ENCODE measurements around the gene SLC7A14. TPM values are rescaled to one million over a fixed set of nuclear protein-coding genes. Genes with fewer than 3 reads are reported as not detected.

The SLC7A14 gene
- total and polyA plus RNA-seq, 8 donors = 0.27 to 0.82 (median 0.44) TPM; not detected in 2

DNA sequence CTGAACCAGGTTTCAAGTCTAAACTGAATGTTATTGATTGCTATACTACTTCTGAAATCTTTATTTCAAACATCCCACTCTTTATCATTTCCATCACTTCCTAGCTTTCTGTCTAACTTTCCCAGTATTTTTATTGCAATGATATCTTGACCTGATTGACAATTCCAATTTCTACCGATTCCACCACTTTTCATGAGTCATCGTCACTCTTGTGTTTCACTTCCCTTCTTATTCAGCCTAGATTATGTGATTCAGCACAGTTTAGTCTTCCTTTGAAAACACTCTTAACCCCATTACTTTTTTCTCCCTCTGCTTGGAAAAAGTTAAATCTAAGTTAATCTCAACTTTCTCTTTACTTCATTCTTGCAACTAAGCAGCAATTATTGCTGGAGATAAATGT lies 62.6 kb downstream of the SLC7A14 start:
- ATAC-seq = no peak
- no peaks in the 10 kb centered on the region for H3K27me3 ChIP-seq
- intact Hi-C loops (cut with DNase I) = no loop called here
- no peaks in the 10 kb centered on the region for H3K9me3 ChIP-seq
- H3K4me3 ChIP-seq = no peak overlapping the region
- H3K36me3 ChIP-seq = no peaks in the 10 kb centered on the region
- DNase-seq = no peak
- TF ChIP-seq, protein P1, sequence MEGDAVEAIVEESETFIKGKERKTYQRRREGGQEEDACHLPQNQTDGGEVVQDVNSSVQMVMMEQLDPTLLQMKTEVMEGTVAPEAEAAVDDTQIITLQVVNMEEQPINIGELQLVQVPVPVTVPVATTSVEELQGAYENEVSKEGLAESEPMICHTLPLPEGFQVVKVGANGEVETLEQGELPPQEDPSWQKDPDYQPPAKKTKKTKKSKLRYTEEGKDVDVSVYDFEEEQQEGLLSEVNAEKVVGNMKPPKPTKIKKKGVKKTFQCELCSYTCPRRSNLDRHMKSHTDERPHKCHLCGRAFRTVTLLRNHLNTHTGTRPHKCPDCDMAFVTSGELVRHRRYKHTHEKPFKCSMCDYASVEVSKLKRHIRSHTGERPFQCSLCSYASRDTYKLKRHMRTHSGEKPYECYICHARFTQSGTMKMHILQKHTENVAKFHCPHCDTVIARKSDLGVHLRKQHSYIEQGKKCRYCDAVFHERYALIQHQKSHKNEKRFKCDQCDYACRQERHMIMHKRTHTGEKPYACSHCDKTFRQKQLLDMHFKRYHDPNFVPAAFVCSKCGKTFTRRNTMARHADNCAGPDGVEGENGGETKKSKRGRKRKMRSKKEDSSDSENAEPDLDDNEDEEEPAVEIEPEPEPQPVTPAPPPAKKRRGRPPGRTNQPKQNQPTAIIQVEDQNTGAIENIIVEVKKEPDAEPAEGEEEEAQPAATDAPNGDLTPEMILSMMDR (IDR thresholded peaks at IDR 0.05) = no peak
- no peak overlapping the region for H3K27ac ChIP-seq
- no peaks in the 10 kb centered on the region for H3K4me1 ChIP-seq

DNA sequence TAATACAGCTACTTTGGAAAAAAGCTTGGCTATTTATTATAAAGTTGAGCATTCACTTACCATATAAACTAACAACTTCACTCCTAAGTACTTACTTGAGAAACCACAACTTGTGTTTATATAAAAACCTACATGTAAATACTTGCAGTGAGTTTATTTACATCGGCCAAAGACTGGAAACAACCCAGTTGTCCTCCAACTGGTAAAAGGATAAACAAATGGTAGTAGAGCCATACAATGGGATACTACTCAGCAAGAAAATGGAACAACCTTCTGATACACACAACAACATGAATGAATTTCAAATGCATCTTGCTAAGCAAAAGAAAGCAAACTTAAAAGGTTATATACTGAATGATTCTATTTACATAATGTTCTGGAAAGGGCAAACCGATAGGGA lies 63.7 kb downstream of the SLC7A14 start:
- no peak overlapping the region for H3K4me3 ChIP-seq
- DNase-seq = no peak
- H3K36me3 ChIP-seq = no peaks in the 10 kb centered on the region
- no peaks in the 10 kb centered on the region for H3K27me3 ChIP-seq
- ATAC-seq = no peak
- TF ChIP-seq, protein P1 (IDR thresholded peaks at IDR 0.05) = no peak
- no peaks in the 10 kb centered on the region for H3K9me3 ChIP-seq
- no peak overlapping the region for H3K27ac ChIP-seq
- no peaks in the 10 kb centered on the region for H3K4me1 ChIP-seq
- intact Hi-C loops (cut with DNase I) = no loop called here

DNA sequence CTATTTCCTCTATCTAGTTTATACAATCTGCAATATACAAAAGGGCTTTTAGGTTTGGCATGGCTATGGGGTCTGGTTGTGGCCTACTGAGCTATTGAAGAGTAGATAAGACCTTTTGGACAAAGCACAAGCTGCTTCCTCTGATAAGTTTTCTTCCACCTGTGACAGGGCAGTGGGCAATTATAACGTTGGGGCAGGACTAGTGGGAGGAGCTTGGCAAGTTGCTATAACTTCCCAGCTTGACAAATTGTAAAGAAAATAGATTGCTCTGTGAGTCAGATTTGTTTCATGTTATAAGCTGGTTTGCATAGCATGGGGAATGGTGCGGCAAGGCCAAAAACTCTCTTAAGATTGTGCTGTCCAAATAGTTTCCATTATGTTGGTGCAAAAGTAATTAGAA lies 64.9 kb downstream of the SLC7A14 start:
- no peak for DNase-seq
- Histone ChIP-seq H3K4me1 (no peaks in the 10 kb centered on the region), H3K4me3 (no peak overlapping the region), H3K27me3 (no peaks in the 10 kb centered on the region), H3K9me3 (no peaks in the 10 kb centered on the region), H3K36me3 (no peaks in the 10 kb centered on the region), H3K27ac (no peak overlapping the region)
- intact Hi-C loops (cut with DNase I) = no loop called here
- no peak for ATAC-seq
- TF ChIP-seq, protein P1 (IDR thresholded peaks at IDR 0.05) = no peak

DNA sequence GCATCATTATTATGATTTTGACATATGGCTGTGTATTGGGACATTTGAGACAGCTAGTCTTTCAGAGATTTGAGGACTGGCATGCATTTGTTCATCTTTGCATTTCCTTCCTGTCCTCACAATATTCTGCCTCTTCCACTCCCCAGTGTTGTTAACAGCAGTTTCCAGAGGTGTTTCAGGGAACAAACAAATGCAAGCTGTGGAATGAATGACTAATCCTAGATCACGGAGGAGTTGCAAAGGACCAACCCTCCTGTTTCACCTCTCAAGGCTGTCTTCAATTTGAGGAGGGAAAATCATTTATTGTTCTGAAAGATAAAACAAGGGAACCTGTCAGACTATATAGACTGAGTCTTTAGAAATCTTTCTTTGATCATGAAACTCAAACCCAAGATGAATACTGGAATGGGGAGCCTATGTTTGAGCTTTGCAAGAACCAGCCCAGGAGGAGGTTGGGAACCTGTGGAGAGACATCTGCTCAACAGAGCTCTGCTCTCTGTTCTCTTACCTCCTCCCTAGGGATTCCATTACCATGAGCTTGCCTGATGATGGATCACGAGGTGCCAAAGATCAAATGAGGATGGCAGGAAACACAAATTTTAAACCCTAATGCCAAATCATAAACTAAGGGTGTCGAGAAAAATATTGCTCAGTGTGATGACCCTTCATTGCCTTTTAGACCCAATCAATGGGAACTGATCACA lies 68.5 kb downstream of the SLC7A14 start:
- H3K9me3 ChIP-seq = no peaks in the 10 kb centered on the region

DNA sequence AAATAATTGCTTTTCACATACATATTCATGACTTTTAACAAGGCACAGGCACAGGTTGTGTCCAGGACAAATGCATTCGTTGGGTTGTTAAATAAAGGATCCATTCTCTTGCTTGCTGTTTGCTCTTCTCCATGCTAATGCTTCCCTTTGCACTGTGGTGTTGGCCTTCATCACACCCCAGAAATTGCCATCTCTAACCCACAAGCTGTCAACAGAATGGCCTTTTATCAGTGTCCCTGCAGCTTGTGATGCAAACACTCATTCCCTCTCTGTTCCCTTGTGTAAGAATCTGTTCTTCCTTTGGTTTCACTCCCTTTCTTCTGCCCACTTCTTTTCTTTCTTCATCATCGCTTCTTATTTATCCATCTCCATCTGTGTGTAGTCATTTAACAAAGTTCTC lies 72.2 kb downstream of the SLC7A14 start:
- DNase-seq = no peak
- intact Hi-C loops (cut with DNase I) = no loop called here
- Histone ChIP-seq H3K27ac (no peak overlapping the region), H3K36me3 (no peaks in the 10 kb centered on the region), H3K9me3 (no peaks in the 10 kb centered on the region), H3K4me1 (no peaks in the 10 kb centered on the region), H3K4me3 (no peak overlapping the region), H3K27me3 (no peaks in the 10 kb centered on the region)
- TF ChIP-seq, protein P1 (IDR thresholded peaks at IDR 0.05) = no peak
- no peak for ATAC-seq

More for the DNA sequence above, 68.5 kb downstream of the SLC7A14 start:
- TF ChIP-seq, protein P1 (IDR thresholded peaks at IDR 0.05) = no peak
- no peaks in the 10 kb centered on the region for H3K4me1 ChIP-seq
- DNase-seq (no peak), ATAC-seq (no peak)
- intact Hi-C loops (cut with DNase I) = no loop called here
- H3K27ac ChIP-seq = no peak overlapping the region
- no peaks in the 10 kb centered on the region for H3K27me3 ChIP-seq
- no peaks in the 10 kb centered on the region for H3K36me3 ChIP-seq
- H3K4me3 ChIP-seq = no peak overlapping the region

Measured in left lung (tissue), 10 donors.